ENCODE results near the gene WDR27. TPM values are rescaled to one million over a fixed set of nuclear protein-coding genes. Genes with fewer than 3 reads are reported as not detected.

The WDR27 gene
- polyA plus RNA-seq, 3 donors = 0.95 to 20.5 (median 2.0) TPM

GRCh38 chr6:169566319-169566718 lies 135.5 kb downstream of the WDR27 start:
- Mint-ChIP-seq H3K27ac (no peak overlapping the region), H3K36me3 (no peaks in the 10 kb centered on the region), H3K9me3 (peaks cover 15 to 51% (median 22%) of the 10 kb centered on the region in 7 donors), H3K4me1 (no peaks in the 10 kb centered on the region), H3K4me3 (no peak overlapping the region), H3K27me3 (ENCODE audit: low read depth in 3 of 3) (peaks cover 0 to 2% (median 0%) of the 10 kb centered on the region in 3 donors)
- Histone ChIP-seq H3K9ac (ENCODE audit: insufficient read depth, low read length, poor library complexity, severe bottlenecking) (no peak overlapping the region), H4K20me1 (ENCODE audit: insufficient read depth, low read length) (no peaks in the 10 kb centered on the region), H3K27me3 (ENCODE audit: control insufficient read depth in 2 of 2, insufficient read depth in 2 of 2, low read length in 2 of 2) (no peaks in the 10 kb centered on the region), H3K4me2 (replicated peaks; ENCODE audit: extremely low read depth, low read length, poor library complexity, severe bottlenecking) (no peak overlapping the region), H3K9me3 (replicated peaks in 1 of 2; ENCODE audit: control insufficient read depth in 1 of 2, insufficient read depth in 1 of 2, low read length in 2 of 2) (peaks cover 15 to 55% of the 10 kb centered on the region in 2 donors), H3K4me1 (ENCODE audit: control insufficient read depth in 1 of 2, insufficient read depth in 2 of 2, low read length in 2 of 2) (no peaks in the 10 kb centered on the region), H3K79me2 (ENCODE audit: insufficient read depth, low read length) (no peaks in the 10 kb centered on the region), H3K36me3 (replicated peaks in 1 of 2; ENCODE audit: control insufficient read depth in 1 of 2, insufficient read depth in 2 of 2, low read length in 2 of 2) (no peaks in the 10 kb centered on the region), H3K4me3 (replicated peaks in 1 of 3; ENCODE audit: low read depth in 2 of 3, low read length in 3 of 3) (no peak overlapping the region), H2AFZ (ENCODE audit: insufficient read depth, low read depth, low read length, poor library complexity, severe bottlenecking) (no peak overlapping the region), H3K27ac (ENCODE audit: low read depth in 1 of 2, low read length in 2 of 2) (no peak overlapping the region)
- no peak for TF ChIP-seq CTCF (IDR thresholded peaks at IDR 0.05)
- no peak for DNase-seq
- intact Hi-C loops (cut with micrococcal nuclease) = no loop called here
- WGBS (ENCODE audit: insufficient coverage) = 80% methylated on average over 11 of the region's 11 CpGs

- Mint-ChIP-seq H3K27me3 (ENCODE audit: low read depth in 3 of 3) (peaks cover 0 to 2% (median 0%) of the 10 kb centered on the region in 3 donors), H3K4me3 (no peak overlapping the region), H3K36me3 (no peaks in the 10 kb centered on the region), H3K27ac (peak overlapping the region in 1 of 7 donors; percentile 13), H3K4me1 (no peaks in the 10 kb centered on the region), H3K9me3 (peaks cover 15 to 47% (median 20%) of the 10 kb centered on the region in 7 donors)
- no peaks in the 10 kb centered on the region for H3K79me2 ChIP-seq (ENCODE audit: insufficient read depth, low read length)
- H3K4me1 ChIP-seq (ENCODE audit: control insufficient read depth in 1 of 2, insufficient read depth in 2 of 2, low read length in 2 of 2) = no peaks in the 10 kb centered on the region
- TF ChIP-seq CTCF (IDR thresholded peaks at IDR 0.05) = no peak
- H3K9me3 ChIP-seq (replicated peaks in 1 of 2; ENCODE audit: control insufficient read depth in 1 of 2, insufficient read depth in 1 of 2, low read length in 2 of 2) = peaks cover 15 to 63% of the 10 kb centered on the region in 2 donors
- intact Hi-C loops (cut with micrococcal nuclease) = no loop called here
- no peak for DNase-seq
- no peak overlapping the region for H2AFZ ChIP-seq (ENCODE audit: insufficient read depth, low read depth, low read length, poor library complexity, severe bottlenecking)
- H3K4me3 ChIP-seq (replicated peaks in 1 of 3; ENCODE audit: low read depth in 2 of 3, low read length in 3 of 3) = no peak overlapping the region
- no peak overlapping the region for H3K27ac ChIP-seq (ENCODE audit: low read depth in 1 of 2, low read length in 2 of 2)
- WGBS (ENCODE audit: insufficient coverage) = 97% methylated on average over 17 of the region's 33 CpGs
- H3K9ac ChIP-seq (ENCODE audit: insufficient read depth, low read length, poor library complexity, severe bottlenecking) = no peak overlapping the region
- H3K27me3 ChIP-seq (ENCODE audit: control insufficient read depth in 2 of 2, insufficient read depth in 2 of 2, low read length in 2 of 2) = no peaks in the 10 kb centered on the region
- H4K20me1 ChIP-seq (ENCODE audit: insufficient read depth, low read length) = no peaks in the 10 kb centered on the region
- H3K36me3 ChIP-seq (replicated peaks in 1 of 2; ENCODE audit: control insufficient read depth in 1 of 2, insufficient read depth in 2 of 2, low read length in 2 of 2) = no peaks in the 10 kb centered on the region
- H3K4me2 ChIP-seq (replicated peaks; ENCODE audit: extremely low read depth, low read length, poor library complexity, severe bottlenecking) = no peak overlapping the region
Measured at GRCh38 chr6:169564453-169565240, 137.2 kb downstream of the WDR27 start.

Measured in CD14-positive monocyte (primary cell).